AG09309 (cell line): ENCODE data around the gene RAB2B.

ENCODE experiments used
- DNase-seq: peaks from one replicate; pipeline ENCODE4 v3.0.0-alpha.2; 2010; ENCODE audit warnings: low read depth
- H3K4me3 ChIP-seq: 2 replicates; pipeline ENCODE4 v1.5.1; 2011; ENCODE audit warnings: mild to moderate bottlenecking, low read depth, low read length, moderate library complexity; ENCODE audit not compliant: control insufficient read depth
- TF ChIP-seq, protein P1 (sequence below): IDR thresholded peaks from 2 replicates; pipeline ENCODE4 v1.5.1; 2011; ENCODE audit warnings: mild to moderate bottlenecking, low read depth, low read length, inconsistent platforms; ENCODE audit not compliant: insufficient read depth, control insufficient read depth; ENCODE audit errors: missing control alignments

RAB2B gene

DNA sequence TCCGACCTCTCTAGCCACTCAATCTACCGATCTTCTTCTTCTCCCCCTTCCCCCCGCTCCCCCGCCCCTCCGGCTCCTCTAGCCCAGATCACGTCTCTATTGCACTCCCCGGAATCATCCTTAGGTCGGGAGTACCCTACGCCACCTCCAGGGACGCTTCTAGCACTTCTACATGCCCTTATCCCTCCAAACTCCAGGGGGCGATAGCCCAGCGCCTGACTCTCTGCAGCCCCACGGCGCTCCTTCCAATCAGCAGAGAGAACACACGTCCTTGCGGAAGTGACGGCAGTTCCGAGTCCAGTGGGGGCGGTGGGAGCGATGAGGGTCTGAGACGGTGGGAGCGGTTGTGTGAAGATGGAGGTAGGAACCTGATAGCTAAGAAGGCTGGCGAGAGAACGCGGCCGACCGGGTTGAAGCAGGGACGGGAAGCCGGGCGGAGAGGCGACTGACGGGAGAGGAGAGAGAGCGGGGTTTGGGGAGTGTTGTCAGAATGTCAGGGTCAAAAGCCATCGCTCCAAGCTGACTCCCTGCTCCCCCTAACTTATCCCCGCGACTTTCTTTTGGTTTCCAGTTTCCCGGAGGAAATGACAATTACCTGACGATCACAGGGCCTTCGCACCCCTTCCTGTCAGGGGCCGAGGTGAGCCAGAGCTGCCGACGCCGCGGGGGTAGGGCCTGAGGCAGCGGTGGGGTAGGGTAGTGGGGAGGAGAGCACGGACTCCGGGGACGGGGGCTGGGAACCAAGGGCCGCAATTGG, at the start of gene RAB2B, which contains the start of gene TOX4:
Gene RAB2B (minus strand): TSS at position 35 of the 757 bp plus-strand sequence. CDS start 87 bp downstream, outside the sequence.
Gene TOX4 (plus strand): TSS at position 271 of the 757 bp plus-strand sequence. CDS start 84 bp downstream, at position 355.
- TF ChIP-seq, protein P1, sequence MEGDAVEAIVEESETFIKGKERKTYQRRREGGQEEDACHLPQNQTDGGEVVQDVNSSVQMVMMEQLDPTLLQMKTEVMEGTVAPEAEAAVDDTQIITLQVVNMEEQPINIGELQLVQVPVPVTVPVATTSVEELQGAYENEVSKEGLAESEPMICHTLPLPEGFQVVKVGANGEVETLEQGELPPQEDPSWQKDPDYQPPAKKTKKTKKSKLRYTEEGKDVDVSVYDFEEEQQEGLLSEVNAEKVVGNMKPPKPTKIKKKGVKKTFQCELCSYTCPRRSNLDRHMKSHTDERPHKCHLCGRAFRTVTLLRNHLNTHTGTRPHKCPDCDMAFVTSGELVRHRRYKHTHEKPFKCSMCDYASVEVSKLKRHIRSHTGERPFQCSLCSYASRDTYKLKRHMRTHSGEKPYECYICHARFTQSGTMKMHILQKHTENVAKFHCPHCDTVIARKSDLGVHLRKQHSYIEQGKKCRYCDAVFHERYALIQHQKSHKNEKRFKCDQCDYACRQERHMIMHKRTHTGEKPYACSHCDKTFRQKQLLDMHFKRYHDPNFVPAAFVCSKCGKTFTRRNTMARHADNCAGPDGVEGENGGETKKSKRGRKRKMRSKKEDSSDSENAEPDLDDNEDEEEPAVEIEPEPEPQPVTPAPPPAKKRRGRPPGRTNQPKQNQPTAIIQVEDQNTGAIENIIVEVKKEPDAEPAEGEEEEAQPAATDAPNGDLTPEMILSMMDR = peak; percentile 100
- peak within 1 kb of the TSS; percentile 100 for H3K4me3 ChIP-seq
- peak; percentile 95 for DNase-seq

DNA sequence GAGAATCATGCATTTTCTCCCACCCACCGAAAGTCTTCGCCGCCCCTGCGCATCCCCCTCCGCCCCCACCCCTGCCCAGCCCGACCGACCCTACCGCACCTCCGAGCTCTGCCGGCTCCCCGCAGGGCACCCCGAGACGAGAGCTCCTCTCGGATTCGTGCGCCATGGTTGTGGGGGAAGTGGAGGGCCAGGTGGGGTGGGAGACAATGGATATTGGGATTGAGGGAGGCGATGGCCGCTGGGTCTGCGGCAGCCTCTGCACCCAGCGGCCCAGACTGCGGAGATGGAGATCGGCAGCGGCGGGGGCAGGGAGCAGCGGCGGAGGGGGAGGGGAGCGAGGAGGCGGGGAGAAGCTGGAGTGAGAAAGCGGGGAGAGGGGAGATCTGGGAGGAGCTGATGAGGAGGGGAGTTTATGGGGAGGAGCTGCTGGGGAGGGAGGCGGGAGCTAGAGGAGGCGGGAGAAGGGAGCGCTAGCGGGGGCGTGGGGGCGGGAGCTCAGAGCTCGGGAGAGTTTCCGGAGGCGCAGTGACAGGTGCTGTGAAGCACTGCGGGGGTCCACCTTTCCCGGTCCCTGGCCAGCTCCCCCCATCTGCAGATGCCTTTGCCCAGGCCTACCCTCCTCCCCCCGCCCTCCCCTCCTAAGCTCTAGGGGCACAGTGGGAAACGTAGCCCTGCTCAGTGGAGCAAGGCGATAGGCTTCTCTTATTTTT, 49.4 kb upstream of the RAB2B start, which contains the start of gene SALL2:
Gene SALL2 (minus strand): TSS at position 385 of the 710 bp plus-strand sequence. CDS start 219 bp downstream, at position 166.
- peak within 1 kb of the TSS; percentile 81 for H3K4me3 ChIP-seq
- TF ChIP-seq, protein P1 = no peak
- DNase-seq = no peak

DNA sequence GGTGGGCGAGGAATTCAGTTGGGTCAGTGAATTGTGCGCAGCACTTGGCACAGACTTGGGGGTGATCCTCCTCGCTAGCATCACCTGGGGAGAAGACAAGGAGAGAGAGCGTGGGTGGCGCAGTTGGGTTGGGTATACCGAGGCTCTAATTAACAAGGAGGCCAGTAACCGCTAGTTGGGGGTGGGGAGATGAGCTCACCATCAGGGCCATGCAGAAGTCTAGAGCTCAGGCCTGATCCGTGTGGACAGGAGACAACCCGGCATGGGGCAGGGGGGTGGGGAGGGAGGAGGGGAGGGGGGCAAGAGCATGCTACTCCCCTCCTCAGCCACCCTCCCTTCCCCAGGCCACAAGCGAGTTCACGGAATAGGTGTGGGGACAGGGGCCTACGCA, 48.8 kb upstream of the RAB2B start:
- no peak for DNase-seq
- TF ChIP-seq, protein P1 = no peak
- peak overlapping the region; percentile 81 for H3K4me3 ChIP-seq

DNA sequence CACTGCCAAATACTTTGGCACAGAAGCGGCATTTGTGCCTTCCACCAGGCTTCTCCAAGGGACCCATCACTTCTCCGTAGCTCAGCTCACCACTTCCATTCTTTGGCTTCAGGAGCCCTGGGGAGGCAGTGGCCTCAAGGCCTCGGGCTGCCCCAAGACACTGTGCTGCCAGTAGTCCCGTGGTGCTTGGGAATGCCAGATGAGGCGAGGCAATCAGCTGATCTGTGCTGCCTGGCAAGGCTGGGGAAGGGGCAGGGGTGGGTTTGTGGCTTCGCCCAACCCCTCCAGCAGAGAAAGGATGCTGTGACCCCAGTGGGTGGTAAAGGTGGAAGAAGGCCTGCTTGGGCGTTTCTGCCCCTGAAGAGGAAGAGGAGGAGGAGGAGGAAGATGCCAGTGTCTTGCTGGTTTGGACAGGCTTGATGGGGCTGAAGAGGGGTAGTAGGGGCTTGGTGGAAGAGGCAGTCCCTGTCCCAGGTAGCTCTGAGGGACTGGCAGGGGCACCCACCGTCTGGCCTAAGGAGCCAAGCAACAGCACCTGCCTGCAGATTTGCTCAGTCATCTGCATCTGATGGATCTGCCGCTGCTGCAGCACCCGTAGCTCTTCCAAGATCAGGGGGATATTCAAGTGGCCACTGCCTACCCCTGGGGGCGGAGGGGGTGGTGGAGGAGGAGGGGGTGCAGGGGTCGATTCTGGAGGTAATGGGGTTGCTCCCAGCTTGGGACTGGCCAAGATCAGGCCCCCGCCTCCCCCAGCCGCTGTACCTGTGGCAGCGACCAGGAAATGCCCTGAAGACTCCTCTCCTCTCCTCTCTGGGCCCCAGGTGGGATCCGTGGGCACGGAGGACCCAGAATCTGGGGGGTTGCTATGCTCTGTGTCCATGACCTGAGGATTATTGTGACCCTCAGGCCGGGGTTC, 48.1 kb upstream of the RAB2B start:
- DNase-seq = no peak
- no peak overlapping the region for H3K4me3 ChIP-seq
- TF ChIP-seq, protein P1 = no peak

DNA sequence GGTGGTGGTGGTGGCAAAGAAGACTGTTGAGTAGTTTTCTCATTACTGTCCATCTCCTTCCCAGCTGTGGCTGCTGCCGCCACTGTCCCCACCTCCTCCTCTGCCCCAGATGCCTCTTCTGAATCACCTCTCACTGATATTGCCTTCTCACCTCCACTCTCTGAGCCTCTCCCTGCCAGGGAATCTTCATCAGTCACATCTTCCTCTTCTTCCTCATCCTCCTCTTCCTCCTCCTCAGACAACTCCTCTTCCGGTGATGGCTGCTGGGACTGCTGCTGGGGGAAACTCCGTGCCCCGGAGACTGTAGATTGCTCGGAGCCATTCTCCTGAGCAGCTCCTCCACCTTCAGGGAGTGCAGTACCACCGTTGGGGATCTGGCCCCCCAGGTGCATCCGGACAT, 46.4 kb upstream of the RAB2B start:
- H3K4me3 ChIP-seq = no peak overlapping the region
- TF ChIP-seq, protein P1 = no peak
- DNase-seq = no peak

DNA sequence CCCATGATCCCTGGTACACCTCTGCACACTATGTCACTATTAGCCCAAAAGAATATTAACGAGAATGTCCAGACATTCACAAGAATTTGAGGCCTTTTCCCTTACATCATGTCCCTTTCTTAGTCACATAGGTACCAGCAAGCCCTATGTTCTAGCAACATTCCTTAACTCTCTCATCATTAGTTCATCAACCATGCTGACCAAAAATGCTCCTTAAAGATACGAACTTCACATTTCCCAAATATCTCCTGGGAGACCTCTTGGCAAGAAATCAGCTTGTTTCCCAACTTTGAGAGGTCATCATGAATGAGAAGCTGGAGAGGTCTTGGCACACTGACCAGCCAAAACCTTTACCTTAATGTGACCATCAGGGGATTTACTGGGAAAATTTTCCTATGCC, 44.7 kb upstream of the RAB2B start:
- TF ChIP-seq, protein P1 = no peak
- no peak overlapping the region for H3K4me3 ChIP-seq
- DNase-seq = no peak
